Stomach (tissue), 9 donors: ENCODE results near the gene VPS33B. TPM values are rescaled to one million over a fixed set of nuclear protein-coding genes. Genes with fewer than 3 reads are reported as not detected.

Experiments
- DNase-seq, 2 donors: peaks; one replicate each; pipeline versions ENCODE4 v3.0.0 to v3.0.0-alpha.2; 2013 to 2019
- H3K27ac ChIP-seq, 5 donors: fragments of 200-600 bp in 4 of 5; sonication (generic) in 4 of 5; one replicate each; pipeline ENCODE4 v1.5.1; 2013 to 2019; ENCODE audit warnings: mild to moderate bottlenecking in 1 of 5, moderate library complexity in 1 of 5
- H3K27me3 ChIP-seq, 3 donors: fragments of 200-600 bp; sonication (generic); one replicate each; pipeline ENCODE4 v1.5.1; 2017 to 2019; ENCODE audit warnings: mixed run types in 1 of 3
- H3K36me3 ChIP-seq, 4 donors: fragments of 200-600 bp; sonication (generic); 1 replicate in 3 of 4; 2 replicates in 1 of 4; pipeline ENCODE4 v1.5.1; 2016 to 2019
- H3K4me1 ChIP-seq, 4 donors: fragments of 200-600 bp; sonication (generic); one replicate each; pipeline ENCODE4 v1.5.1; 2016 to 2019
- H3K4me3 ChIP-seq, 4 donors: fragments of 200-600 bp; sonication (generic) in 3 of 4; one replicate each; pipeline ENCODE4 v1.5.1; 2016 to 2019; ENCODE audit warnings: mild to moderate bottlenecking in 1 of 4
- H3K9me3 ChIP-seq, 4 donors: fragments of 200-600 bp; sonication (generic); one replicate each; pipeline ENCODE4 v1.5.1; 2016 to 2019
- CTCF ChIP-seq, 7 experiments: fragments of 450-650 bp in 4 of 7; fragments of 200-600 bp in 3 of 7; sonication (generic) in 3 of 7; IDR thresholded peaks; one replicate each; pipeline ENCODE4 v1.5.1; 2016 to 2019; ENCODE audit warnings: antibody characterized with exemption in 7 of 7, control low read depth in 2 of 7, mild to moderate bottlenecking in 1 of 7
- EP300 ChIP-seq: sonication (generic); formaldehyde crosslinking; IDR thresholded peaks from one replicate; pipeline ENCODE4 v1.6.1; 2017; ENCODE audit warnings: antibody characterized with exemption
- POLR2A ChIP-seq, 4 donors: fragments of 450-650 bp; IDR thresholded peaks; one replicate each; pipeline ENCODE4 v1.6.1; 2016; ENCODE audit warnings: antibody characterized with exemption in 4 of 4, control low read depth in 2 of 4, mild to moderate bottlenecking in 1 of 4, moderate library complexity in 1 of 4
- POLR2AphosphoS5 ChIP-seq, 3 donors: sonication (generic); formaldehyde crosslinking; IDR thresholded peaks; one replicate each; pipeline ENCODE4 v1.6.1; 2016; ENCODE audit warnings: antibody characterized with exemption in 3 of 3
- WGBS, 5 donors: extraction: QIAGEN DNeasy Blood & Tissue Kit in 3 of 5; methylation state at CpG; one replicate each; pipeline versions ENCODE4 v1.1.5 to v1.1.7; 2013 to 2018; 5-methylcytosine and 5-hydroxymethylcytosine counted together
- intact Hi-C: fragments of 100-400 bp; cut with DNase I; formaldehyde crosslinking; loops from one replicate; pipeline ENCODE4 v1.15.1; 2023; ENCODE audit warnings: low total_unique reads
- polyA plus RNA-seq, 3 donors: library from polyadenylated mRNA; stranded (reverse); fragments of 200-250 nt; gene quantifications; one replicate each; pipeline ENCODE4 v1.2.3, GENCODE V29; 2013
- total RNA-seq, 5 donors: library from RNA; depleted of rRNA; stranded (reverse); fragments of >200 nt; gene quantifications; one replicate each; pipeline versions ENCODE4 v1.1.0 to v1.2.3, GENCODE V29; 2014 to 2016
- donor health status: healthy with polysubstance abuse.
- donor health status: Bipolar disorder and iron deficiency.
- donor health status: healthy.

Gene VPS33B
- total and polyA plus RNA-seq, 8 donors: 1.2 to 23.2 (median 12.6) TPM

GRCh38 chr15:90974216-90974615 is 48.2 kb downstream of the VPS33B start:
- H3K4me1 ChIP-seq: no peaks in the 10 kb centered on the region
- intact Hi-C loops: no loop called here
- peaks cover 9 to 72% (median 20%) of the 10 kb centered on the region in 4 donors for H3K36me3 ChIP-seq
- no peak for DNase-seq
- no peak for TF ChIP-seq POLR2AphosphoS5 (IDR thresholded peaks at IDR 0.05)
- no peak for TF ChIP-seq POLR2A (IDR thresholded peaks at IDR 0.05)
- TF ChIP-seq EP300: no peak
- no peak overlapping the region for H3K4me3 ChIP-seq
- H3K9me3 ChIP-seq: no peaks in the 10 kb centered on the region
- H3K27me3 ChIP-seq: no peaks in the 10 kb centered on the region
- WGBS, 5 donors: 92 to 97% (median 94%) methylated on average over 20 to 21 of the region's 21 CpGs
- H3K27ac ChIP-seq: no peak overlapping the region

- Histone ChIP-seq H3K27me3 (no peaks in the 10 kb centered on the region), H3K9me3 (no peaks in the 10 kb centered on the region), H3K4me3 (no peak overlapping the region), H3K4me1 (no peaks in the 10 kb centered on the region), H3K36me3 (peaks cover 14 to 78% (median 26%) of the 10 kb centered on the region in 4 donors), H3K27ac (no peak overlapping the region)
- WGBS, 5 donors: 87 to 98% (median 95%) methylated on average over 5 of the region's 5 CpGs
- DNase-seq: no peak
- TF ChIP-seq POLR2A (IDR thresholded peaks at IDR 0.05): no peak
- no peak for TF ChIP-seq EP300
- TF ChIP-seq POLR2AphosphoS5 (IDR thresholded peaks at IDR 0.05): no peak
- no peak for TF ChIP-seq CTCF (IDR thresholded peaks at IDR 0.05)
- intact Hi-C loops: no loop called here
Observed at GRCh38 chr15:90972133-90972532, 50.3 kb downstream of the VPS33B start.

GRCh38 chr15:90970274-90970673 is 52.1 kb downstream of the VPS33B start:
- WGBS, 5 donors: 92 to 95% (median 93%) methylated on average over 7 of the region's 7 CpGs
- peaks cover 17 to 80% (median 42%) of the 10 kb centered on the region in 4 donors for H3K36me3 ChIP-seq

GRCh38 chr15:90968434-90968833 is 54.0 kb downstream of the VPS33B start:
- H3K27me3 ChIP-seq: no peaks in the 10 kb centered on the region
- H3K27ac ChIP-seq: no peak overlapping the region
- H3K36me3 ChIP-seq: peaks cover 8 to 72% (median 42%) of the 10 kb centered on the region in 4 donors
- no peak for TF ChIP-seq POLR2AphosphoS5 (IDR thresholded peaks at IDR 0.05)
- no peaks in the 10 kb centered on the region for H3K4me1 ChIP-seq
- 89 to 100% (median 96%) methylated on average over 1 of the region's 1 CpG for WGBS, 5 donors
- H3K4me3 ChIP-seq: no peak overlapping the region
- H3K9me3 ChIP-seq: no peaks in the 10 kb centered on the region
- no peak for DNase-seq
- intact Hi-C loops: no loop called here

More at GRCh38 chr15:90970274-90970673, 52.1 kb downstream of the VPS33B start:
- Histone ChIP-seq H3K9me3 (no peaks in the 10 kb centered on the region), H3K4me1 (no peaks in the 10 kb centered on the region), H3K27me3 (no peaks in the 10 kb centered on the region), H3K4me3 (no peak overlapping the region), H3K27ac (no peak overlapping the region)
- TF ChIP-seq POLR2AphosphoS5 (IDR thresholded peaks at IDR 0.05): no peak
- TF ChIP-seq POLR2A (IDR thresholded peaks at IDR 0.05): no peak
- TF ChIP-seq EP300: no peak
- TF ChIP-seq CTCF (IDR thresholded peaks at IDR 0.05): no peak
- intact Hi-C loops: no loop called here
- no peak for DNase-seq

- H3K4me1 ChIP-seq: no peaks in the 10 kb centered on the region
- intact Hi-C loops: no loop called here
- 85 to 98% (median 96%) methylated on average over 5 of the region's 5 CpGs for WGBS, 5 donors
- TF ChIP-seq CTCF (IDR thresholded peaks at IDR 0.05) (no peak), POLR2A (IDR thresholded peaks at IDR 0.05) (no peak), POLR2AphosphoS5 (IDR thresholded peaks at IDR 0.05) (no peak)
- DNase-seq: no peak
- H3K27ac ChIP-seq: no peak overlapping the region
- H3K4me3 ChIP-seq: no peak overlapping the region
- peaks cover 11 to 72% (median 50%) of the 10 kb centered on the region in 4 donors for H3K36me3 ChIP-seq
- H3K27me3 ChIP-seq: no peaks in the 10 kb centered on the region
- no peaks in the 10 kb centered on the region for H3K9me3 ChIP-seq
Observed at GRCh38 chr15:90967206-90967605, 55.2 kb downstream of the VPS33B start.
